GM12874 (cell line): Measurements from ENCODE around the gene C1orf35.

Source experiments
- TF ChIP-seq, protein P1 (sequence below): IDR thresholded peaks from 2 replicates; pipeline ENCODE4 v1.5.1; 2011; ENCODE audit warnings: low read depth, mild to moderate bottlenecking, control low read depth, low read length, moderate library complexity; ENCODE audit not compliant: insufficient read depth

Gene C1orf35

DNA sequence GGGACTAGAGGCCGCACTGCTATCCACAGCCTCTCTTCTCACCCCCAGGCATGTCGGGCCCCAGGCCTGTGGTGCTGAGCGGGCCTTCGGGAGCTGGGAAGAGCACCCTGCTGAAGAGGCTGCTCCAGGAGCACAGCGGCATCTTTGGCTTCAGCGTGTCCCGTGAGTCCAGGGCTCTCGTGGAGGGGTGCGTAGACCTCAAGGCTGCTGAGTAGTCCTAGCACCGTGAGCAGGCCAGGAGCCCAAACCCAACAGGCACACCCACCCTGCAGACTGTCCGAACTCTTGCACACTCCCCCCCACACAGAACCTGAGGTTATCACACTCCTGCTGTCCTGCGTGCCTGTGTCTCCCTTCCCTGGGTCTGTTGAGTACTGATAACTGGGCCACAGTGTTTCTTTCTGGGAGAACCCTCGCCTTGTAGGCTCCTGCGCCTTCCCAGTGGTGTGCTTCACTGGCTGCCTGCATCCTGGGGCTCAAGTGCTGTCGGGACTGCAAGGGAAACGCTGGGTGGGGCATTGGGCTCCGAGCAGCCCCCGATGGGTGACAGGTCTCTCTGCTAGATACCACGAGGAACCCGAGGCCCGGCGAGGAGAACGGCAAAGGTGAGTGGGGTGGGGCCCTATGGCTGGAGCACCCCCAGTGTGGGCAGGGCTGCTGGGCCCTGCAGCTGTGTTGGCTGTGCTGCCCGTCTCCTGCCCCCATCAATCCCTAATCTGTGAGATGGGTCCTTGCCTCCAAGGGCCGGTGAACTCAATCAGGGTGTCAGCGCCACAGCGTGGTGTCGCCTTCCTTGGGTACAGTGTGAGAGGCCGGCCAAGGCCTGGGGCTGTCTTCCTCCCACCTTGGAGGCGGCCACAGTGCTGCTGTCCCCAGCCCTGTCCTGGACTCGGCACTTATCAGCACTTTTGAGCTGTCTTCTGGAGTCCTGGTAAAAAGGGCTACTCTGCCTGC is 42.6 kb upstream of the C1orf35 start:
- TF ChIP-seq, protein P1, sequence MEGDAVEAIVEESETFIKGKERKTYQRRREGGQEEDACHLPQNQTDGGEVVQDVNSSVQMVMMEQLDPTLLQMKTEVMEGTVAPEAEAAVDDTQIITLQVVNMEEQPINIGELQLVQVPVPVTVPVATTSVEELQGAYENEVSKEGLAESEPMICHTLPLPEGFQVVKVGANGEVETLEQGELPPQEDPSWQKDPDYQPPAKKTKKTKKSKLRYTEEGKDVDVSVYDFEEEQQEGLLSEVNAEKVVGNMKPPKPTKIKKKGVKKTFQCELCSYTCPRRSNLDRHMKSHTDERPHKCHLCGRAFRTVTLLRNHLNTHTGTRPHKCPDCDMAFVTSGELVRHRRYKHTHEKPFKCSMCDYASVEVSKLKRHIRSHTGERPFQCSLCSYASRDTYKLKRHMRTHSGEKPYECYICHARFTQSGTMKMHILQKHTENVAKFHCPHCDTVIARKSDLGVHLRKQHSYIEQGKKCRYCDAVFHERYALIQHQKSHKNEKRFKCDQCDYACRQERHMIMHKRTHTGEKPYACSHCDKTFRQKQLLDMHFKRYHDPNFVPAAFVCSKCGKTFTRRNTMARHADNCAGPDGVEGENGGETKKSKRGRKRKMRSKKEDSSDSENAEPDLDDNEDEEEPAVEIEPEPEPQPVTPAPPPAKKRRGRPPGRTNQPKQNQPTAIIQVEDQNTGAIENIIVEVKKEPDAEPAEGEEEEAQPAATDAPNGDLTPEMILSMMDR: no peak

DNA sequence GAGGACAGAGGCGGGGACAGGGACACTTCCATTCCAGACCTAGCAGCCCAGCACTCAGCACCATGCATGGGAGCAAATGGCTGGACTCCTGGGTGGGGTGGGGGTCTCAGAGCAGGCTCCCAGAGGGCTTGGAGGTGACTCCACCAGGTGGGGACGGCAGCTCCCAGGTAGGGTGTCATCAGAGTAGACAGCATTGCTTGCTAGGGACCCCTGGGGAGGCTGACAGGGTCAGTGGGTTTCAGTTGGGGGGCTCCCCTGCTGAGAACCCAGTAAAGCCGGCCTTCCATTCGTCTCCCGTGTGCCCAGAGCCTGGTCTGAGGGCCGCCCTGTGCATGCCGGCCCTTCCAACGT is 41.8 kb upstream of the C1orf35 start:
- TF ChIP-seq, protein P1: no peak

DNA sequence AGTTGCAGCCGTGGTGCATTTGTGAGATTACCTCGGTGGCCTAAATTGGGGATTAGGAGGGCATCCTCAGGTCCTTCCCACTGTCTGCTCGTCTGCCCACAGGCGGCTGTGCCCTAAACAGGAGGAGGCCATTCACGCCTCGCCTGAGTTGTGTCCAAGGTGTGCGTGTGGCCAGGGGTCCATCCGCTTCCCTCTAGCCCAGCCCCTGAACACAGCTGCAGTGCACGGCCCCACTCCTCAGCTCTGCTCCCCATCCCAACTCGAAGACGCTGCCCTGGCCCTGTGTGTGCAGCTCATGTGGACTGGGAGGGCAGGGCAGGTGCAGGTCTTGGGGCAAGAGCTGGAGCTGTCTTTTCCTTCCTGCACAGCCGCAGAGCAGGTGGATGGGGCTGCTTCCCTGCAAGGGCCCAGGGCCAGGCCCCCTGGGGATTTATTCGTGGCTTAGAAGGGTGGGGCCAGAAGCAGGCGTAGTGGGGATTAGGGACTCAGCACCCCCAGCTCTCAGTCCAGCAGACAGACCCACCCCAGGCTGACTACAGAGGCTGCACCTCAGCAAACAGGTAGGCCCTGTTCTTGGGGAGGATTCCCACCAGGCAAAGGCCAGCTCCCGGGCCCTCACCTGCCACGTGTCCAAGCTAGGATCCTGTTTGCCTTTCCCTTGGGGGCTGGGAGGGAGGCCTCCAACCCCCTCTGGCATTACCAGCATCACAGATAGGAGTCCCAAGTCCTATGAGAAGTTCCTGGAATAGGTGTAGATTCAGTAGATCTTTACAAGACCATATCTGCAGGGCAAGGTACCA is 41.3 kb upstream of the C1orf35 start:
- TF ChIP-seq, protein P1: no peak

DNA sequence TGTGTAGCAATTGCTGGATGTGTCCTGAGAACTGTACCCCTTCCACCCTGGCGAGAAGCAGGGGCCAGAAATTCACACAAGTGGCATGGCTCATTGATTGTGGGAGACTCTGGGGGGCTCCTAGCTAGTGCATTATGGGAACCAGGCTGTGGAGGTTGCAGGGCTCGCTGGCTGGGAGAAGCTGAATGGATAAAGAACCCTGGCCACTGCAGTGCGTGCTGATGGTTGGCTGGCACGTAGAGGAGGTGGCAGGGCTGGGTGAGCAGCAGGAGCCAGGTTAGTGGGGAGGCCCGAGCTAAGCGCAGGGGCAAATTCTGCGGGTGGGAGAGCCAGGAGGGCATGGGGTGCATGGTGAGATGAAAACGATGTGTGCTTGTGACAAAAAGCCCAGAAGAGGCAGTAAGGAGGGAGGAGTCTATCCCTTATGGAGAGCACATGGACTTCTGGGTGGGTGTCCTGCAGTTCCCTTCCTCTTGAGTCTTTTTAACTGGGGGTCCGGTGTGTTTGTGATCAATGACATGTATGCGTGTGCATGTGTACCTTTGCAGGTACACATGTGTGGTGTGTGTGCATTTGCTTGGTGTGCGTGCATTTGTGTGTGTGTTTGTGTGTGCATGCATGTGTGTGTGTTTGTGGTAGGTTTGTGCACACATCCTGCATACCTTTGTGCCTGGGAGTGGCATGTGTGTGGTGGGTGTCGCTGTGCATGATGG is 40.5 kb upstream of the C1orf35 start:
- TF ChIP-seq, protein P1: no peak

DNA sequence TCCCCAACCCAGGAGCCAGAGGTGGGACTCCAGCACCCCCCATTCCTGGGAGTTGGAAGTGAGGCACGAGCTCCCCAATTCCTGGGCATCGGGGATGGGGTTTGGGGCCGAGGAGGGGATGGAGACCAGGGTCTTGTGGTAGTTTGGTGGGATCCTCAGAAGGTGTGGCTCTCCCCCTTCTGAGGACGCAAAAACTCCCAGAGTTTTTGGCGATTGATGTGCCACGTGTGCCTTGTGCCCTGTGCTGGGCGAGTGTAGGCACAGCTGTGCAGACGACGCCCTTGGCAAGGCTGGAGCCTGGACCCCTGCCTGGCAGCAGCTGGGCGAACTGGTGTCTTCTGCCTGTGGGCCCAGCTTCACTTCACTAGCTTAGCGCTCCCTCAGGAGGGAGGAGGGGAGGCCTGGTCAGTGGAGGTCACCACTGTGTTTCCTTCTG is 39.6 kb upstream of the C1orf35 start:
- TF ChIP-seq, protein P1: no peak

- TF ChIP-seq, protein P1: no peak
Measured at GRCh38 chr1:228142155-228142691, 39.1 kb upstream of the C1orf35 start.
